Transverse colon (tissue), 4 donors: ENCODE data around the gene SBSN. TPM values are rescaled to one million over a fixed set of nuclear protein-coding genes. Genes with fewer than 3 reads are reported as not detected.

ENCODE experiments used
- DNase-seq: peaks from one replicate; pipeline ENCODE4 v3.0.0-alpha.2; 2019
- H3K27ac ChIP-seq, 4 donors: fragments of 200-600 bp; sonication (generic); 2 replicates each; pipeline ENCODE4 v1.5.1; 2016 to 2018; ENCODE audit warnings: inconsistent platforms in 4 of 4
- H3K27me3 ChIP-seq: fragments of 200-600 bp; sonication (generic); 2 replicates; pipeline ENCODE4 v1.5.1; 2017; ENCODE audit warnings: inconsistent platforms
- H3K36me3 ChIP-seq, 4 donors: fragments of 200-600 bp; sonication (generic); 2 replicates each; pipeline ENCODE4 v1.5.1; 2017 to 2019; ENCODE audit warnings: inconsistent platforms in 4 of 4
- H3K4me1 ChIP-seq, 4 donors: fragments of 200-600 bp; sonication (generic); 2 replicates each; pipeline ENCODE4 v1.5.1; 2017 to 2020; ENCODE audit warnings: inconsistent platforms in 4 of 4
- H3K4me3 ChIP-seq, 4 donors: fragments of 200-600 bp; sonication (generic); 1 replicate in 1 of 4; 2 replicates in 3 of 4; pipeline versions ENCODE4 v1.5.1 to v1.6.1; 2017 to 2019; ENCODE audit warnings: inconsistent platforms in 4 of 4
- H3K9me3 ChIP-seq, 2 donors: fragments of 200-600 bp; sonication (generic); 2 replicates each; pipeline ENCODE4 v1.5.1; 2017 to 2019; ENCODE audit warnings: inconsistent platforms in 2 of 2
- CTCF ChIP-seq, 5 experiments: fragments of 200-600 bp in 3 of 5; fragments of 450-650 bp in 2 of 5; sonication (generic) in 3 of 5; IDR thresholded peaks; 1 replicate in 2 of 5; 2 replicates in 3 of 5; pipeline ENCODE4 v1.5.1; 2016 to 2017; ENCODE audit warnings: antibody characterized with exemption in 5 of 5, inconsistent platforms in 3 of 5, mild to moderate bottlenecking in 2 of 5, moderate library complexity in 1 of 5
- EP300 ChIP-seq: sonication (generic); formaldehyde crosslinking; IDR thresholded peaks from one replicate; pipeline ENCODE4 v1.6.1; 2017; ENCODE audit warnings: antibody characterized with exemption, low read depth
- POLR2A ChIP-seq: fragments of 450-650 bp; IDR thresholded peaks from one replicate; pipeline ENCODE4 v1.6.1; 2016; ENCODE audit warnings: antibody characterized with exemption, mild to moderate bottlenecking, moderate library complexity
- POLR2AphosphoS5 ChIP-seq, 3 donors: sonication (generic); formaldehyde crosslinking; IDR thresholded peaks; one replicate each; pipeline ENCODE4 v1.6.1; 2016; ENCODE audit warnings: antibody characterized with exemption in 3 of 3
- WGBS, 2 donors: methylation state at CpG; one replicate each; pipeline ENCODE4 v1.1.5; 2018; ENCODE audit warnings: low coverage in 1 of 2; 5-methylcytosine and 5-hydroxymethylcytosine counted together
- in situ Hi-C, 4 donors: fragments of 200-750 bp; cut with MboI; loops; one replicate each; pipeline versions ENCODE4 v1.15.0 to v1.15.1; 2017; ENCODE audit warnings: low sequenced_read_pairs in 3 of 4, low pct_ligation_motif_present in 1 of 4, low pct_unique_long_range_greater_than_20kb in 1 of 4
- intact Hi-C: fragments of 100-400 bp; cut with DNase I; formaldehyde crosslinking; loops from one replicate; pipeline ENCODE4 v1.15.1; 2023; ENCODE audit warnings: low total_unique reads
- total RNA-seq, 4 donors: library from RNA; depleted of rRNA; stranded (reverse); fragments of >200 nt; gene quantifications; one replicate each; pipeline ENCODE4 v1.1.0, GENCODE V29; 2016

The SBSN gene
- total RNA-seq, 4 donors from 2014 or later, result not detected

- intact Hi-C loops (no loop called here), in situ Hi-C loops (no loop called here)
- DNase-seq, result no peak
- no peak overlapping the region for H3K4me3 ChIP-seq
- 62 to 100% methylated on average over 1 to 6 of the region's 6 CpGs for WGBS, 2 donors
- no peak overlapping the region for H3K27ac ChIP-seq
- H3K36me3 ChIP-seq, result no peaks in the 10 kb centered on the region
- peaks cover 16% of the 10 kb centered on the region for H3K27me3 ChIP-seq
- H3K9me3 ChIP-seq, result no peaks in the 10 kb centered on the region
- no peaks in the 10 kb centered on the region for H3K4me1 ChIP-seq
- TF ChIP-seq EP300 (no peak), POLR2A (no peak), POLR2AphosphoS5 (IDR thresholded peaks at IDR 0.05) (no peak), CTCF (IDR thresholded peaks at IDR 0.05) (no peak)
Observed at GRCh38 chr19:35518313-35518712, 9.8 kb downstream of the SBSN start.

- Histone ChIP-seq H3K36me3 (no peaks in the 10 kb centered on the region), H3K4me3 (no peak overlapping the region), H3K4me1 (no peaks in the 10 kb centered on the region), H3K27ac (no peak overlapping the region), H3K9me3 (no peaks in the 10 kb centered on the region), H3K27me3 (peaks cover 24% of the 10 kb centered on the region)
- 91 to 100% methylated on average over 1 to 2 of the region's 2 CpGs for WGBS, 2 donors
- in situ Hi-C loops (no loop called here), intact Hi-C loops (no loop called here)
- TF ChIP-seq POLR2A (no peak), POLR2AphosphoS5 (IDR thresholded peaks at IDR 0.05) (no peak), CTCF (IDR thresholded peaks at IDR 0.05) (no peak), EP300 (no peak)
- no peak for DNase-seq
Observed at GRCh38 chr19:35517342-35517741, 10.8 kb downstream of the SBSN start.

GRCh38 chr19:35516310-35516709, 11.8 kb downstream of the SBSN start:
- no peak overlapping the region for H3K4me3 ChIP-seq
- no peaks in the 10 kb centered on the region for H3K4me1 ChIP-seq
- H3K36me3 ChIP-seq, result no peaks in the 10 kb centered on the region
- no peaks in the 10 kb centered on the region for H3K9me3 ChIP-seq
- WGBS, 2 donors, result 71 to 76% methylated on average over 2 to 3 of the region's 3 CpGs
- no peak for TF ChIP-seq EP300
- no peak for TF ChIP-seq POLR2A
- no peak for TF ChIP-seq CTCF (IDR thresholded peaks at IDR 0.05)
- TF ChIP-seq POLR2AphosphoS5 (IDR thresholded peaks at IDR 0.05), result no peak
- in situ Hi-C loops, result no loop called here
- H3K27me3 ChIP-seq, result peaks cover 34% of the 10 kb centered on the region
- no peak for DNase-seq
- H3K27ac ChIP-seq, result no peak overlapping the region
- intact Hi-C loops, result no loop called here

- TF ChIP-seq CTCF (IDR thresholded peaks at IDR 0.05) (no peak), POLR2AphosphoS5 (IDR thresholded peaks at IDR 0.05) (no peak), EP300 (no peak), POLR2A (no peak)
- no peak overlapping the region for H3K27ac ChIP-seq
- WGBS, 2 donors, result 32 to 58% methylated on average over 2 to 19 of the region's 20 CpGs
- intact Hi-C loops, result no loop called here
- H3K36me3 ChIP-seq, result no peaks in the 10 kb centered on the region
- H3K4me1 ChIP-seq, result peaks cover 0 to 14% (median 7%) of the 10 kb centered on the region in 4 donors
- peaks cover 53% of the 10 kb centered on the region for H3K27me3 ChIP-seq
- in situ Hi-C loops, result no loop called here
- no peak overlapping the region for H3K4me3 ChIP-seq
- H3K9me3 ChIP-seq, result no peaks in the 10 kb centered on the region
- DNase-seq, result no peak
Observed at GRCh38 chr19:35514282-35514809, 13.8 kb downstream of the SBSN start.
